Fibroblast of peridontal ligament (primary cell): ENCODE measurements around the gene PDZK1.
"Not testable (repeated sequence)": the region's sequence is repeated elsewhere in the genome, so short reads cannot be mapped to it uniquely, and the experiment has no call there.

ENCODE experiments used
- DNase-seq: peaks from one replicate; pipeline ENCODE4 v3.0.0-alpha.2; 2010; ENCODE audit errors: extremely low read depth

PDZK1 gene

GRCh38 chr1:145710291-145711027, 3.3 kb upstream of the PDZK1 start:
- DNase-seq, result no peak

- no peak for DNase-seq
Observed at GRCh38 chr1:145708063-145708462, 895 bp upstream of the PDZK1 start.

- DNase-seq, result no peak
Observed at GRCh38 chr1:145706086-145706664, 993 bp downstream of the PDZK1 start.

- no peak for DNase-seq
Observed at GRCh38 chr1:145705622-145706021, 1.5 kb downstream of the PDZK1 start.

- no peak for DNase-seq
Observed at GRCh38 chr1:145702826-145703225, 4.3 kb downstream of the PDZK1 start.

- DNase-seq, result no peak
Observed at GRCh38 chr1:145702052-145702451, 5.1 kb downstream of the PDZK1 start.

GRCh38 chr1:145701306-145701862, 5.8 kb downstream of the PDZK1 start:
- peak; percentile 22 for DNase-seq

- DNase-seq, result no peak
Observed at GRCh38 chr1:145696630-145696960, 10.6 kb downstream of the PDZK1 start.

GRCh38 chr1:145695821-145696629, 11.1 kb downstream of the PDZK1 start:
- DNase-seq, result no peak

GRCh38 chr1:145692785-145693443, 14.3 kb downstream of the PDZK1 start:
- DNase-seq, result no peak

- peak; percentile 72 for DNase-seq
Observed at GRCh38 chr1:145690587-145691558, 16.3 kb downstream of the PDZK1 start.

- DNase-seq, result no peak
Observed at GRCh38 chr1:145689922-145690321, 17.2 kb downstream of the PDZK1 start.

- no peak for DNase-seq
Observed at GRCh38 chr1:145688924-145689323, 18.2 kb downstream of the PDZK1 start.

GRCh38 chr1:145688328-145688727, 18.8 kb downstream of the PDZK1 start:
- DNase-seq, result no peak

- DNase-seq, result not testable (repeated sequence)
Observed at GRCh38 chr1:145686078-145686477, 21.1 kb downstream of the PDZK1 start.

- DNase-seq, result not testable (repeated sequence)
Observed at GRCh38 chr1:145684858-145685257, 22.3 kb downstream of the PDZK1 start.

- not testable (repeated sequence) for DNase-seq
Observed at GRCh38 chr1:145673217-145673616, 34.0 kb downstream of the PDZK1 start.

- not testable (repeated sequence) for DNase-seq
Observed at GRCh38 chr1:145670995-145671745, 36.0 kb downstream of the PDZK1 start.

- DNase-seq, result not testable (repeated sequence)
Observed at GRCh38 chr1:145665015-145665414, 42.2 kb downstream of the PDZK1 start.

GRCh38 chr1:145662502-145662901, 44.7 kb downstream of the PDZK1 start:
- not testable (repeated sequence) for DNase-seq
